ENCODE results near the gene UBE2D2. TPM values are rescaled to one million over a fixed set of nuclear protein-coding genes. Genes with fewer than 3 reads are reported as not detected.

The UBE2D2 gene
- polyA plus RNA-seq, 3 donors, result 41.2 to 167 (median 133) TPM

GRCh38 chr5:139660105-139660922 lies 99.2 kb downstream of the UBE2D2 start:
- H3K27ac ChIP-seq (ENCODE audit: low read depth in 1 of 2, low read length in 2 of 2), result peak overlapping the region; percentile 86 to 97
- H3K27me3 Mint-ChIP-seq (ENCODE audit: low read depth in 3 of 3), result peaks cover 7 to 27% (median 8%) of the 10 kb centered on the region in 3 donors
- peaks cover 28 to 31% of the 10 kb centered on the region in 2 donors for H3K36me3 Mint-ChIP-seq
- no peak for DNase-seq
- H3K4me3 ChIP-seq (replicated peaks in 1 of 3; ENCODE audit: low read depth in 2 of 3, low read length in 3 of 3), result peak overlapping the region in 1 of 3 experiments; percentile 51
- H3K27ac Mint-ChIP-seq, result peak overlapping the region; percentile 78 to 96 (median 89)
- peak overlapping the region; percentile 63 for H3K9ac ChIP-seq (ENCODE audit: insufficient read depth, low read length, poor library complexity, severe bottlenecking)
- H3K36me3 ChIP-seq (replicated peaks in 1 of 2; ENCODE audit: control insufficient read depth in 1 of 2, insufficient read depth in 2 of 2, low read length in 2 of 2), result no peaks in the 10 kb centered on the region
- peaks cover 70% of the 10 kb centered on the region for H3K79me2 ChIP-seq (ENCODE audit: insufficient read depth, low read length)
- H3K4me1 ChIP-seq (ENCODE audit: control insufficient read depth in 1 of 2, insufficient read depth in 2 of 2, low read length in 2 of 2), result peaks cover 83 to 89% of the 10 kb centered on the region in 2 donors
- no peak for TF ChIP-seq CTCF (IDR thresholded peaks at IDR 0.05)
- peaks cover 0 to 2% of the 10 kb centered on the region in 2 donors for H3K27me3 ChIP-seq (ENCODE audit: control insufficient read depth in 2 of 2, insufficient read depth in 2 of 2, low read length in 2 of 2)
- intact Hi-C loops (cut with micrococcal nuclease), result loop anchor here in 1 of 2 donors (1.0 kb wide), 1 partner anchor 8 kb away; no protein-coding TSS in a partner anchor
- peaks cover 74% of the 10 kb centered on the region for H3K4me1 Mint-ChIP-seq
- H3K9me3 ChIP-seq (replicated peaks in 1 of 2; ENCODE audit: control insufficient read depth in 1 of 2, insufficient read depth in 1 of 2, low read length in 2 of 2), result no peaks in the 10 kb centered on the region
- WGBS (ENCODE audit: insufficient coverage), result 0% methylated on average over 4 of the region's 14 CpGs
- peaks cover 15% of the 10 kb centered on the region for H4K20me1 ChIP-seq (ENCODE audit: insufficient read depth, low read length)
- H3K4me2 ChIP-seq (replicated peaks; ENCODE audit: extremely low read depth, low read length, poor library complexity, severe bottlenecking), result peak overlapping the region; percentile 59
- H3K9me3 Mint-ChIP-seq, result no peaks in the 10 kb centered on the region
- H3K4me3 Mint-ChIP-seq, result peak overlapping the region; percentile 43 to 78
- H2AFZ ChIP-seq (ENCODE audit: insufficient read depth, low read depth, low read length, poor library complexity, severe bottlenecking), result peak overlapping the region; percentile 31

GRCh38 chr5:139660923-139661814 lies 100.0 kb downstream of the UBE2D2 start:
- Mint-ChIP-seq H3K36me3 (peaks cover 30 to 31% of the 10 kb centered on the region in 2 donors), H3K4me1 (peaks cover 79% of the 10 kb centered on the region), H3K4me3 (peak overlapping the region; percentile 56 to 73), H3K27me3 (ENCODE audit: low read depth in 3 of 3) (peaks cover 7 to 20% (median 8%) of the 10 kb centered on the region in 3 donors), H3K9me3 (no peaks in the 10 kb centered on the region), H3K27ac (peak overlapping the region; percentile 91 to 99 (median 98))
- peak; percentile 97 to 99 (median 98) for DNase-seq
- intact Hi-C loops (cut with micrococcal nuclease), result loop anchor here in 1 of 2 donors (1.0 kb wide), 1 partner anchor 9 kb away; no protein-coding TSS in a partner anchor
- Histone ChIP-seq H3K79me2 (ENCODE audit: insufficient read depth, low read length) (peaks cover 72% of the 10 kb centered on the region), H2AFZ (ENCODE audit: insufficient read depth, low read depth, low read length, poor library complexity, severe bottlenecking) (no peak overlapping the region), H3K4me2 (replicated peaks; ENCODE audit: extremely low read depth, low read length, poor library complexity, severe bottlenecking) (peak overlapping the region; percentile 59), H3K9me3 (replicated peaks in 1 of 2; ENCODE audit: control insufficient read depth in 1 of 2, insufficient read depth in 1 of 2, low read length in 2 of 2) (no peaks in the 10 kb centered on the region), H3K9ac (ENCODE audit: insufficient read depth, low read length, poor library complexity, severe bottlenecking) (peak overlapping the region; percentile 63), H3K36me3 (replicated peaks in 1 of 2; ENCODE audit: control insufficient read depth in 1 of 2, insufficient read depth in 2 of 2, low read length in 2 of 2) (no peaks in the 10 kb centered on the region), H3K27ac (ENCODE audit: low read depth in 1 of 2, low read length in 2 of 2) (peak overlapping the region; percentile 86 to 97), H3K4me3 (replicated peaks in 1 of 3; ENCODE audit: low read depth in 2 of 3, low read length in 3 of 3) (peak overlapping the region in 2 of 3 experiments; percentile 10 to 51), H4K20me1 (ENCODE audit: insufficient read depth, low read length) (peaks cover 8% of the 10 kb centered on the region), H3K27me3 (ENCODE audit: control insufficient read depth in 2 of 2, insufficient read depth in 2 of 2, low read length in 2 of 2) (peaks cover 0 to 2% of the 10 kb centered on the region in 2 donors), H3K4me1 (ENCODE audit: control insufficient read depth in 1 of 2, insufficient read depth in 2 of 2, low read length in 2 of 2) (peaks cover 89 to 90% of the 10 kb centered on the region in 2 donors)
- 1% methylated on average over 34 of the region's 41 CpGs for WGBS (ENCODE audit: insufficient coverage)
- no peak for TF ChIP-seq CTCF (IDR thresholded peaks at IDR 0.05)

Measured in CD14-positive monocyte (primary cell).